SK-N-SH (cell line): ENCODE results near the gene PODXL2.

Source experiments
- EZH2phosphoT487 ChIP-seq: fragments of 200-600 bp; sonication (generic); IDR thresholded peaks from 2 replicates; pipeline ENCODE4 v1.6.1; 2017; ENCODE audit warnings: low read depth, mixed run types, mild to moderate bottlenecking, antibody characterized with exemption, moderate library complexity, borderline replicate concordance
- REST ChIP-seq: IDR thresholded peaks from 2 replicates; pipeline ENCODE4 v1.6.1; 2012; ENCODE audit warnings: mild to moderate bottlenecking, low read depth, low read length, moderate library complexity
- SMC3 ChIP-seq: IDR thresholded peaks from 2 replicates; pipeline ENCODE4 v1.6.1; 2012; ENCODE audit warnings: low read depth, low read length, improper control_type of control experiment

GRCh38 chr3:127618891-127619290 is 10.1 kb upstream of the PODXL2 start:
- TF ChIP-seq EZH2phosphoT487 (no peak), REST (no peak), SMC3 (no peak)
